ENCODE measurements around the gene PRKN. TPM values are rescaled to one million over a fixed set of nuclear protein-coding genes. Genes with fewer than 3 reads are reported as not detected.

PRKN gene
- total and polyA plus RNA-seq, 2 experiments from 2014 or later = 11.7 to 28.1 TPM

GRCh38 chr6:161608771-161609170, 1118.8 kb downstream of the PRKN start:
- H3K9me3 ChIP-seq (ENCODE audit: low read depth) = no peaks in the 10 kb centered on the region
- no peak for TF ChIP-seq CTCF (IDR thresholded peaks at IDR 0.05; ENCODE audit: low read depth, low read length)
- no peaks in the 10 kb centered on the region for H3K4me1 ChIP-seq (ENCODE audit: low read depth)
- no peak for DNase-seq (ENCODE audit: low read depth in 1 of 2, low spot score in 1 of 2)
- no peaks in the 10 kb centered on the region for H3K36me3 ChIP-seq
- H3K27ac ChIP-seq = no peak overlapping the region
- no peak overlapping the region for H3K4me3 ChIP-seq
- no peaks in the 10 kb centered on the region for H3K27me3 ChIP-seq

- Histone ChIP-seq H3K36me3 (no peaks in the 10 kb centered on the region), H3K4me1 (ENCODE audit: low read depth) (no peaks in the 10 kb centered on the region), H3K27me3 (no peaks in the 10 kb centered on the region), H3K9me3 (ENCODE audit: low read depth) (no peaks in the 10 kb centered on the region), H3K4me3 (no peak overlapping the region), H3K27ac (no peak overlapping the region)
- TF ChIP-seq CTCF (IDR thresholded peaks at IDR 0.05; ENCODE audit: low read depth, low read length) = no peak
- DNase-seq (ENCODE audit: low read depth in 1 of 2, low spot score in 1 of 2) = no peak
Observed at GRCh38 chr6:161607696-161608297, 1119.8 kb downstream of the PRKN start.

- Histone ChIP-seq H3K9me3 (ENCODE audit: low read depth) (no peaks in the 10 kb centered on the region), H3K36me3 (no peaks in the 10 kb centered on the region), H3K4me1 (ENCODE audit: low read depth) (no peaks in the 10 kb centered on the region), H3K27ac (no peak overlapping the region), H3K4me3 (no peak overlapping the region), H3K27me3 (no peaks in the 10 kb centered on the region)
- no peak for DNase-seq (ENCODE audit: low read depth in 1 of 2, low spot score in 1 of 2)
- no peak for TF ChIP-seq CTCF (IDR thresholded peaks at IDR 0.05; ENCODE audit: low read depth, low read length)
Observed at GRCh38 chr6:161602359-161602758, 1125.2 kb downstream of the PRKN start.

- Histone ChIP-seq H3K36me3 (no peaks in the 10 kb centered on the region), H3K4me1 (ENCODE audit: low read depth) (no peaks in the 10 kb centered on the region), H3K27me3 (no peaks in the 10 kb centered on the region), H3K9me3 (ENCODE audit: low read depth) (no peaks in the 10 kb centered on the region), H3K27ac (no peak overlapping the region), H3K4me3 (no peak overlapping the region)
- TF ChIP-seq CTCF (IDR thresholded peaks at IDR 0.05; ENCODE audit: low read depth, low read length) = no peak
- no peak for DNase-seq (ENCODE audit: low read depth in 1 of 2, low spot score in 1 of 2)
Observed at GRCh38 chr6:161598896-161599295, 1128.7 kb downstream of the PRKN start.

- DNase-seq (ENCODE audit: low read depth in 1 of 2, low spot score in 1 of 2) = no peak
- no peaks in the 10 kb centered on the region for H3K4me1 ChIP-seq (ENCODE audit: low read depth)
- H3K9me3 ChIP-seq (ENCODE audit: low read depth) = no peaks in the 10 kb centered on the region
- H3K27ac ChIP-seq = no peak overlapping the region
- no peaks in the 10 kb centered on the region for H3K36me3 ChIP-seq
- no peaks in the 10 kb centered on the region for H3K27me3 ChIP-seq
- no peak for TF ChIP-seq CTCF (IDR thresholded peaks at IDR 0.05; ENCODE audit: low read depth, low read length)
- H3K4me3 ChIP-seq = no peak overlapping the region
Observed at GRCh38 chr6:161596807-161597520, 1130.6 kb downstream of the PRKN start.
